Measurements from ENCODE around the gene OR51V1.

Gene OR51V1

DNA sequence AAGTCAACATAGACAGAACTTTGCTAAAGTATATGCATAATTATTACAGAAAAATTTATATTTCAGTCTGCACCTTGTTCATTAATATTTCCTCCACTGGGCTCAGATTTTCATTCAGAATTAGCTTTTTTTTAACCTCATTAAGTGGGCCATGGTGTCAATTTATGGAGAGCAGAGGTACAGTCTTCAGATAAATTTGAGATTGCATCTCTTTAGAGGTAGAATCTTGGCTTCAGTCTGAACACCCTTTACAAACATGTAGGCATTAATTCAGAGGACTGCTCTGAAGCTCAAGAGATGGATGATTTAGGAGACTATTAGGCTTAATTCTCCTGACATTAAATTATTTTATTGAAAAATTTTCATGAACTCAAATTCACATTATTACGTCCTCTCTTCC, 29.8 kb upstream of the OR51V1 start:
- H3K36me3 ChIP-seq (ENCODE audit: insufficient read depth, insufficient read length, low read length): no peaks in the 10 kb centered on the region
- no peak overlapping the region for H3K4me3 ChIP-seq (ENCODE audit: insufficient read length, low read depth)
- DNase-seq (ENCODE audit: low read depth, low spot score): no peak
- no peak overlapping the region for H3K9ac ChIP-seq (ENCODE audit: insufficient read length, low read depth)
- no peaks in the 10 kb centered on the region for H3K27me3 ChIP-seq (ENCODE audit: insufficient read depth, insufficient read length)
- H3K4me1 ChIP-seq (ENCODE audit: insufficient read depth, insufficient read length): no peaks in the 10 kb centered on the region
- no peaks in the 10 kb centered on the region for H3K9me3 ChIP-seq (ENCODE audit: insufficient read depth, low read length)
- TF ChIP-seq YY1 (IDR thresholded peaks at IDR 0.05; ENCODE audit: insufficient read depth, insufficient read length) (no peak), ZNF274 (IDR thresholded peaks at IDR 0.05; ENCODE audit: low read depth, low read length) (no peak), SUZ12 (IDR thresholded peaks at IDR 0.05; ENCODE audit: extremely low read depth, insufficient read depth, insufficient read length) (no peak)

DNA sequence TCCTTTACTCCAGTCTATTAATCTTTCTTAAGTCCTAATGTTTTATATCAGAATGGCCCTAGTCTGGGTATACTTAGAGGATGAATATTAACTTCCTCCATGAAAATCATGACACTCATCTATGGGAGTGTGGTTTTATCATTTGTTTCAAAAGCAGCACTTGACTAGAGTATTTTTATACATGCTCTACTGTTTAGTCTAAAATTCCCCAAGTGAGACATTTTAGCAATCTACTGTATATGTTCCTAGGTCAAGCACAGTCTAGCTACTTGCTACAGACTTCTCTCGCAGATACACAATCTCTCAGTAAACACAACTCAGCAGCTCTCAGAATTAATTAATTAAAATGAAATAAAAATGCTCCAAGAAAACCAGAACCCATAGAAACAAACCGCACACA, 29.3 kb upstream of the OR51V1 start:
- Histone ChIP-seq H3K4me3 (ENCODE audit: insufficient read length, low read depth) (no peak overlapping the region), H3K36me3 (ENCODE audit: insufficient read depth, insufficient read length, low read length) (no peaks in the 10 kb centered on the region), H3K27me3 (ENCODE audit: insufficient read depth, insufficient read length) (no peaks in the 10 kb centered on the region), H3K9ac (ENCODE audit: insufficient read length, low read depth) (no peak overlapping the region), H3K9me3 (ENCODE audit: insufficient read depth, low read length) (no peaks in the 10 kb centered on the region), H3K4me1 (ENCODE audit: insufficient read depth, insufficient read length) (no peaks in the 10 kb centered on the region)
- DNase-seq (ENCODE audit: low read depth, low spot score): no peak
- TF ChIP-seq ZNF274 (IDR thresholded peaks at IDR 0.05; ENCODE audit: low read depth, low read length) (no peak), SUZ12 (IDR thresholded peaks at IDR 0.05; ENCODE audit: extremely low read depth, insufficient read depth, insufficient read length) (no peak), YY1 (IDR thresholded peaks at IDR 0.05; ENCODE audit: insufficient read depth, insufficient read length) (no peak)

DNA sequence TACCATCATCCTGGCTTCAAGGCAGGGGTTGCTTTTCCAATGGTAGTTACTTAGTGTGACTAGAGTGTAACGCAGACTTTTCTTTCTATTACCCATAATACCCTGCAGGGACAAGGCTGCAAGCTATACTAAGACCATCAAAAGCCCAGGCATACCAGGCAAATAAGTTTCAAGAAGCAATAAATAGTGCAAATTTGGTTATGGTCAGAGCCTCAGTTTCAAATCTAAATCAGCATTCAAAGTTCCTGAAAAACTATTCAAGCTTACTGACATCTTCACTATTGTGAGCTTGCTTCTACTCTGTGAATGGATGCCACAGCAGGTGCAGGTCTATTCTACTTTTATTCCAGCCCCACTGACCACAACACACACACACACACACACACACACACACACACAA, 28.9 kb upstream of the OR51V1 start:
- Histone ChIP-seq H3K27me3 (ENCODE audit: insufficient read depth, insufficient read length) (no peaks in the 10 kb centered on the region), H3K36me3 (ENCODE audit: insufficient read depth, insufficient read length, low read length) (no peaks in the 10 kb centered on the region), H3K4me1 (ENCODE audit: insufficient read depth, insufficient read length) (no peaks in the 10 kb centered on the region), H3K9me3 (ENCODE audit: insufficient read depth, low read length) (no peaks in the 10 kb centered on the region), H3K4me3 (ENCODE audit: insufficient read length, low read depth) (no peak overlapping the region), H3K9ac (ENCODE audit: insufficient read length, low read depth) (no peak overlapping the region)
- DNase-seq (ENCODE audit: low read depth, low spot score): no peak
- no peak for TF ChIP-seq YY1 (IDR thresholded peaks at IDR 0.05; ENCODE audit: insufficient read depth, insufficient read length)
- no peak for TF ChIP-seq SUZ12 (IDR thresholded peaks at IDR 0.05; ENCODE audit: extremely low read depth, insufficient read depth, insufficient read length)
- TF ChIP-seq ZNF274 (IDR thresholded peaks at IDR 0.05; ENCODE audit: low read depth, low read length): no peak

DNA sequence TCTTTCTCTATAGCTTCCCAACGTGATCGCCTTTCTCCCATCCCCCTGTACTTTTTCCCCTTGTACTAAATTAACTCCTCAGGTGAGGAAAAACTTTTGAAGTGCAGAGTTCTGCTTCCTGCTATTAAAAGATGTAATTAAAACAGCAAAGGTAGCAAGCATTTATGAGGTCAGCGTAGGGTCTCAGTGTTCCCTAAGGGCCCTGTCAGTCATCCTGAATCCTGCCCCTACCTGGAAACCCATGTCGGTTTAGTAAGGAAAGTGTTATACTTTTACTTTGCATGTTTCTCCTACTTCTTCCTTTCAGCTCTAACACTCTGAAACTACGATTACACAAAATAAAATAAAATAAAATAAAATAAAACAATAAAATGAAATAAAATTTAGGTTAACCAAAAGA, 27.6 kb upstream of the OR51V1 start:
- no peak for DNase-seq (ENCODE audit: low read depth, low spot score)
- Histone ChIP-seq H3K4me1 (ENCODE audit: insufficient read depth, insufficient read length) (no peaks in the 10 kb centered on the region), H3K9ac (ENCODE audit: insufficient read length, low read depth) (no peak overlapping the region), H3K36me3 (ENCODE audit: insufficient read depth, insufficient read length, low read length) (no peaks in the 10 kb centered on the region), H3K9me3 (ENCODE audit: insufficient read depth, low read length) (no peaks in the 10 kb centered on the region), H3K27me3 (ENCODE audit: insufficient read depth, insufficient read length) (no peaks in the 10 kb centered on the region), H3K4me3 (ENCODE audit: insufficient read length, low read depth) (no peak overlapping the region)
- no peak for TF ChIP-seq SUZ12 (IDR thresholded peaks at IDR 0.05; ENCODE audit: extremely low read depth, insufficient read depth, insufficient read length)
- TF ChIP-seq YY1 (IDR thresholded peaks at IDR 0.05; ENCODE audit: insufficient read depth, insufficient read length): no peak
- TF ChIP-seq ZNF274 (IDR thresholded peaks at IDR 0.05; ENCODE audit: low read depth, low read length): no peak

DNA sequence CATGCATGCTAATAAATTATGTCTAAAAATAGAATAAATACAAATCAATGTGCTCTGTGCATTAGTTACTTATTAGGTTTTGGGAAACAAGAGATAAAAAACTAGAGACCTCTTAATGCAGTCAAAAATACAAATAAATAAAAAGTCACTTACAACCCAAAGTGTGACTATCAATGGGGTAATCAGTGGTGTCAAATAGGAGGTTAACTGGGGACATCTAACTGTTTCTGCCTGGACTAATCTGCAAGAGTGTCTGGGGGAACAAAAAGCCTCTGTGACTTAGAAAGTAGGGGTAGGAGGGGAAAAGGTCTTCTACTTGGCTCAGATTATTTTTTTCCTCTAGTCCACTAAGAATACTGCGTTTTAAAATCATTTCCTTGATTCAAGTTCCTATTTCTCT, 27.2 kb upstream of the OR51V1 start:
- no peak overlapping the region for H3K4me3 ChIP-seq (ENCODE audit: insufficient read length, low read depth)

DNA sequence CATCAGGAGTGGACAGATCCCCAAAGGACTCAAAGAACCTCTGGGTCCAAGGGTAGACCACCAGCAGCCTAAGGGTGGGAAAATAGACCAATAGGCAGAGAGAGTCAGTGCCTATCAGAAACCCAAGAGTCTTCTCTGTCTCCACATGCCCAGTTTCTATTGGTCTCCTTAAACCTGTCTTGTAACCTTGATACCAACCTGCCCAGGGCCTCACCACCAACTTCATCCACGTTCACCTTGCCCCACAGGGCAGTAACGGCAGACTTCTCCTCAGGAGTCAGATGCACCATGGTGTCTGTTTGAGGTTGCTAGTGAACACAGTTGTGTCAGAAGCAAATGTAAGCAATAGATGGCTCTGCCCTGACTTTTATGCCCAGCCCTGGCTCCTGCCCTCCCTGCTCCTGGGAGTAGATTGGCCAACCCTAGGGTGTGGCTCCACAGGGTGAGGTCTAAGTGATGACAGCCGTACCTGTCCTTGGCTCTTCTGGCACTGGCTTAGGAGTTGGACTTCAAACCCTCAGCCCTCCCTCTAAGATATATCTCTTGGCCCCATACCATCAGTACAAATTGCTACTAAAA, 26.3 kb upstream of the OR51V1 start, which contains the start of gene HBB:
Gene HBB, minus strand, starts transcription at position 340 of the 579 bp plus-strand sequence. Its CDS starts 50 bp downstream, at position 290.
- no peak for DNase-seq (ENCODE audit: low read depth, low spot score)
- no peaks in the 10 kb centered on the region for H3K4me1 ChIP-seq (ENCODE audit: insufficient read depth, insufficient read length)
- no peak within 1 kb of the TSS for H3K9ac ChIP-seq (ENCODE audit: insufficient read length, low read depth)
- TF ChIP-seq SUZ12 (IDR thresholded peaks at IDR 0.05; ENCODE audit: extremely low read depth, insufficient read depth, insufficient read length) (no peak), ZNF274 (IDR thresholded peaks at IDR 0.05; ENCODE audit: low read depth, low read length) (no peak), YY1 (IDR thresholded peaks at IDR 0.05; ENCODE audit: insufficient read depth, insufficient read length) (no peak)
- no peaks in the 10 kb centered on the region for H3K36me3 ChIP-seq (ENCODE audit: insufficient read depth, insufficient read length, low read length)
- H3K4me3 ChIP-seq (ENCODE audit: insufficient read length, low read depth): no peak within 1 kb of the TSS
- peaks cover 6% of the 10 kb centered on the region; the same call in 1 of the 2 replicates for H3K9me3 ChIP-seq (ENCODE audit: insufficient read depth, low read length)
- H3K27me3 ChIP-seq (ENCODE audit: insufficient read depth, insufficient read length): no peaks in the 10 kb centered on the region

More for the DNA sequence above, 27.2 kb upstream of the OR51V1 start:
- Histone ChIP-seq H3K27me3 (ENCODE audit: insufficient read depth, insufficient read length) (no peaks in the 10 kb centered on the region), H3K9me3 (ENCODE audit: insufficient read depth, low read length) (no peaks in the 10 kb centered on the region), H3K36me3 (ENCODE audit: insufficient read depth, insufficient read length, low read length) (no peaks in the 10 kb centered on the region), H3K4me1 (ENCODE audit: insufficient read depth, insufficient read length) (no peaks in the 10 kb centered on the region), H3K9ac (ENCODE audit: insufficient read length, low read depth) (no peak overlapping the region)
- no peak for DNase-seq (ENCODE audit: low read depth, low spot score)
- TF ChIP-seq YY1 (IDR thresholded peaks at IDR 0.05; ENCODE audit: insufficient read depth, insufficient read length) (no peak), SUZ12 (IDR thresholded peaks at IDR 0.05; ENCODE audit: extremely low read depth, insufficient read depth, insufficient read length) (no peak), ZNF274 (IDR thresholded peaks at IDR 0.05; ENCODE audit: low read depth, low read length) (no peak)

DNA sequence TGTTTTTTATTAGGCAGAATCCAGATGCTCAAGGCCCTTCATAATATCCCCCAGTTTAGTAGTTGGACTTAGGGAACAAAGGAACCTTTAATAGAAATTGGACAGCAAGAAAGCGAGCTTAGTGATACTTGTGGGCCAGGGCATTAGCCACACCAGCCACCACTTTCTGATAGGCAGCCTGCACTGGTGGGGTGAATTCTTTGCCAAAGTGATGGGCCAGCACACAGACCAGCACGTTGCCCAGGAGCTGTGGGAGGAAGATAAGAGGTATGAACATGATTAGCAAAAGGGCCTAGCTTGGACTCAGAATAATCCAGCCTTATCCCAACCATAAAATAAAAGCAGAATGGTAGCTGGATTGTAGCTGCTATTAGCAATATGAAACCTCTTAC, 25.0 kb upstream of the OR51V1 start:
- TF ChIP-seq YY1 (IDR thresholded peaks at IDR 0.05; ENCODE audit: insufficient read depth, insufficient read length): no peak
- no peak for TF ChIP-seq SUZ12 (IDR thresholded peaks at IDR 0.05; ENCODE audit: extremely low read depth, insufficient read depth, insufficient read length)
- TF ChIP-seq ZNF274 (IDR thresholded peaks at IDR 0.05; ENCODE audit: low read depth, low read length): no peak
- peaks cover 6% of the 10 kb centered on the region; the same call in 1 of the 2 replicates for H3K9me3 ChIP-seq (ENCODE audit: insufficient read depth, low read length)
- H3K4me1 ChIP-seq (ENCODE audit: insufficient read depth, insufficient read length): no peaks in the 10 kb centered on the region
- no peaks in the 10 kb centered on the region for H3K36me3 ChIP-seq (ENCODE audit: insufficient read depth, insufficient read length, low read length)
- no peak overlapping the region for H3K4me3 ChIP-seq (ENCODE audit: insufficient read length, low read depth)
- DNase-seq (ENCODE audit: low read depth, low spot score): no peak
- H3K27me3 ChIP-seq (ENCODE audit: insufficient read depth, insufficient read length): no peaks in the 10 kb centered on the region
- no peak overlapping the region for H3K9ac ChIP-seq (ENCODE audit: insufficient read length, low read depth)

Measured in NT2/D1 (cell line).